Transverse colon (tissue), 1 donor: Measurements from ENCODE around the gene TSC22D3.

Experiments
- EP300 ChIP-seq: sonication (generic); formaldehyde crosslinking; IDR thresholded peaks from one replicate; pipeline ENCODE4 v1.6.1; 2017; ENCODE audit warnings: antibody characterized with exemption, low read depth
- POLR2A ChIP-seq: fragments of 450-650 bp; IDR thresholded peaks from one replicate; pipeline ENCODE4 v1.6.1; 2016; ENCODE audit warnings: antibody characterized with exemption, mild to moderate bottlenecking, moderate library complexity

DNA sequence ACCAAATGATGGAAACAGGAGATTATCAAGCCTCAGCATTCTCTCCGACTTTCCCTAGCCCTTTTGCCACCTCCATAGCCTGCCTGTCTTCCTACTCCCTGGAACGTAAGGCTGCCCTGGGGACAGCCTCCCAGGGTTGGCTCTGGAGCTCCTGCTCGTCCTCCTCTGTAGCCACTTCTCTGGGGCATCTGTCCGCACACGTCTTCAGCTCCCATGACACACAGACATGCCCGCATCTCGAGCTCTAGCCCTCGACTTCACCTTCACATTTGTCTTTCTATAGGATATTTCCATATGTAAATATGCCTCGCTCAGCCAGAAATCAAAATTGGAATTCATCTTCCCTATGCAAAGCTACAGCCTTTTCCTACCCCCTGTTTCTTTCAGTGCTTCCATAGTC is 67.7 kb downstream of the TSC22D3 start:
- TF ChIP-seq POLR2A, result no peak
- TF ChIP-seq EP300, result no peak
